K562 (cell line): ENCODE data around the gene BNIP5. TPM values are rescaled to one million over a fixed set of nuclear protein-coding genes. Genes with fewer than 3 reads are reported as not detected.

ENCODE experiments used
- BCOR ChIP-seq: fragments of 450-650 bp; IDR thresholded peaks from 2 replicates; pipeline ENCODE4 v1.6.1; 2016
- BDP1 ChIP-seq: IDR thresholded peaks from 3 replicates; pipeline ENCODE4 v1.6.1; 2011; ENCODE audit not compliant: insufficient read length, insufficient read depth
- BHLHE40 ChIP-seq: IDR thresholded peaks from 2 replicates; pipeline ENCODE4 v1.6.1; 2011; ENCODE audit warnings: low read length, improper control_type of control experiment
- CBFA2T3 ChIP-seq: fragments of 450-650 bp; IDR thresholded peaks from 2 replicates; pipeline ENCODE4 v1.6.1; 2017
- CEBPG ChIP-seq, 3 experiments: fragments of 200-800 bp in 1 of 3; sonication (Bioruptor generic) in 1 of 3; sonication (generic) in 1 of 3; formaldehyde crosslinking in 1 of 3; IDR thresholded peaks in 2 of 3; conservative IDR thresholded peaks in 1 of 3; 2 replicates each; pipeline versions ENCODE4 v1.6.1 to v1.8.0; 2016 to 2022; ENCODE audit warnings: missing compliant biosample characterization in 2 of 3, missing genetic modification characterization in 2 of 3, mild to moderate bottlenecking in 1 of 3, missing genetic modification reagents in 1 of 3
- CREBBP ChIP-seq: IDR thresholded peaks from one replicate; pipeline ENCODE4 v1.6.1; 2012; ENCODE audit warnings: low read depth, mild to moderate bottlenecking, control low read depth, inconsistent platforms, low read length
- CSDE1 ChIP-seq, 2 experiments: fragments of 450-650 bp; IDR thresholded peaks; 2 replicates each; pipeline ENCODE4 v1.6.1; 2016; ENCODE audit warnings: mild to moderate bottlenecking in 1 of 2
- CTBP1 ChIP-seq: fragments of 450-650 bp; IDR thresholded peaks from 2 replicates; pipeline ENCODE4 v1.6.1; 2016; ENCODE audit warnings: borderline replicate concordance
- DACH1 ChIP-seq: fragments of 450-650 bp; IDR thresholded peaks from 2 replicates; pipeline ENCODE4 v1.6.1; 2018; ENCODE audit not compliant: partially characterized antibody
- HDAC3 ChIP-seq: fragments of 450-650 bp; IDR thresholded peaks from 2 replicates; pipeline ENCODE4 v1.6.1; 2018; ENCODE audit warnings: borderline replicate concordance, mild to moderate bottlenecking, moderate library complexity; ENCODE audit not compliant: partially characterized antibody
- HDGF ChIP-seq: fragments of 450-650 bp; IDR thresholded peaks from 2 replicates; pipeline ENCODE4 v1.6.1; 2016
- JUN ChIP-seq, 2 experiments: sonication (generic) in 1 of 2; formaldehyde crosslinking in 1 of 2; IDR thresholded peaks; 2 replicates each; pipeline versions ENCODE4 v1.6.1 to v1.8.0; 2012 to 2022; ENCODE audit warnings: borderline replicate concordance in 2 of 2, mild to moderate bottlenecking in 2 of 2, improper control_type of control experiment in 1 of 2, low read depth in 1 of 2, low read length in 1 of 2, missing genetic modification reagents in 1 of 2
- JUND ChIP-seq, 2 experiments: IDR thresholded peaks; 2 replicates in 1 of 2; 3 replicates in 1 of 2; pipeline ENCODE4 v1.6.1; 2011; ENCODE audit warnings: borderline replicate concordance in 2 of 2, low read depth in 2 of 2, low read length in 2 of 2, improper control_type of control experiment in 1 of 2, missing biosample characterization in 1 of 2, missing genetic modification characterization in 1 of 2, missing genetic modification reagents in 1 of 2
- MTA1 ChIP-seq: fragments of 450-650 bp; IDR thresholded peaks from 2 replicates; pipeline ENCODE4 v1.6.1; 2017; ENCODE audit warnings: borderline replicate concordance
- NR2C2 ChIP-seq, 2 experiments: fragments of 200-800 bp in 1 of 2; sonication (Bioruptor generic) in 1 of 2; sonication (generic) in 1 of 2; formaldehyde crosslinking in 1 of 2; IDR thresholded peaks; 2 replicates each; pipeline versions ENCODE4 v1.6.1 to v1.8.0; 2016 to 2022; ENCODE audit warnings: mild to moderate bottlenecking in 1 of 2, missing compliant biosample characterization in 1 of 2, missing genetic modification characterization in 1 of 2, missing genetic modification reagents in 1 of 2
- PTBP1 ChIP-seq: fragments of 200-400 bp; formaldehyde crosslinking; IDR thresholded peaks from 2 replicates; pipeline ENCODE4 v1.6.1; 2017; ENCODE audit warnings: low read depth, low read length
- RB1 ChIP-seq: fragments of 450-650 bp; IDR thresholded peaks from 2 replicates; pipeline ENCODE4 v1.6.1; 2017; ENCODE audit warnings: low read depth, mild to moderate bottlenecking
- RBBP5 ChIP-seq: fragments of 200-600 bp; sonication (generic); IDR thresholded peaks from 2 replicates; pipeline ENCODE4 v1.6.1; 2012; ENCODE audit warnings: borderline replicate concordance, mild to moderate bottlenecking, low read length, control low read depth, inconsistent platforms; ENCODE audit not compliant: insufficient read depth, poor library complexity, severe bottlenecking
- RBM15 ChIP-seq: fragments of 200-400 bp; formaldehyde crosslinking; IDR thresholded peaks from 2 replicates; pipeline ENCODE4 v1.6.1; 2018; ENCODE audit warnings: mild to moderate bottlenecking, low read length, moderate library complexity; ENCODE audit not compliant: insufficient read depth
- RBM34 ChIP-seq: fragments of 200-400 bp; formaldehyde crosslinking; IDR thresholded peaks from 2 replicates; pipeline ENCODE4 v1.6.1; 2018; ENCODE audit warnings: low read length, borderline replicate concordance; ENCODE audit not compliant: insufficient read depth
- THRAP3 ChIP-seq: fragments of 450-650 bp; IDR thresholded peaks from 2 replicates; pipeline ENCODE4 v1.6.1; 2016; ENCODE audit warnings: mild to moderate bottlenecking, inconsistent platforms, borderline replicate concordance
- ZNF12 ChIP-seq: sonication (generic); formaldehyde crosslinking; IDR thresholded peaks from 2 replicates; pipeline ENCODE4 v1.4.0; 2020; ENCODE audit warnings: mild to moderate bottlenecking, missing genetic modification reagents
- ZNF197 ChIP-seq: fragments of 200-800 bp; sonication (Bioruptor generic); IDR thresholded peaks from 2 replicates; pipeline ENCODE4 v1.6.1; 2016; ENCODE audit warnings: low read depth, missing genetic modification characterization, missing compliant biosample characterization
- polyA plus RNA-seq, 8 experiments: library from polyadenylated mRNA; depleted of rRNA in 4 of 8; stranded (reverse) in 5 of 8; unstranded in 3 of 8; fragments of >200 nt; fragmentation: Nextera tagmentation in 2 of 8; fragmentation: Illumina TruSeq in 1 of 8; extraction: Ambion mirVana in 2 of 8; extraction: Trizol in 1 of 8; gene quantifications; 2 replicates each; pipeline versions ENCODE4 v1.2.1 to v1.2.3, GENCODE V29; 2011 to 2014; ENCODE audit warnings: inconsistent platforms in 1 of 8, missing spikeins in 1 of 8
- total RNA-seq, 7 experiments: library from RNA; depleted of rRNA in 6 of 7; stranded (reverse); fragments of >200 nt in 6 of 7; fragmentation: Illumina TruSeq in 2 of 7; extraction: Trizol in 2 of 7; gene quantifications; 2 replicates each; pipeline versions ENCODE4 v1.2.1 to v1.2.3, GENCODE V29; 2011 to 2021; ENCODE audit warnings: low replicate concordance in 1 of 7
- TF ChIP-seq, protein P1 (sequence below): sonication (generic); formaldehyde crosslinking; IDR thresholded peaks from 2 replicates; pipeline ENCODE4 v1.5.0; 2020; ENCODE audit warnings: missing genetic modification reagents
- TF ChIP-seq, protein P2 (sequence below): sonication (generic); formaldehyde crosslinking; IDR thresholded peaks from 2 replicates; pipeline ENCODE4 v1.8.0; 2022; ENCODE audit warnings: missing genetic modification reagents, mild to moderate bottlenecking, moderate library complexity, borderline replicate concordance
- TF ChIP-seq, protein P3 (sequence below): fragments of 200-800 bp; sonication (Bioruptor generic); IDR thresholded peaks from 2 replicates; pipeline ENCODE4 v1.6.1; 2017; ENCODE audit warnings: missing genetic modification characterization, missing compliant biosample characterization

The BNIP5 gene
- total and polyA plus RNA-seq, 9 of the 15 experiments (the other 6 are each of a cell fraction or from before 2014, with no cell fraction given) = not detected

DNA sequence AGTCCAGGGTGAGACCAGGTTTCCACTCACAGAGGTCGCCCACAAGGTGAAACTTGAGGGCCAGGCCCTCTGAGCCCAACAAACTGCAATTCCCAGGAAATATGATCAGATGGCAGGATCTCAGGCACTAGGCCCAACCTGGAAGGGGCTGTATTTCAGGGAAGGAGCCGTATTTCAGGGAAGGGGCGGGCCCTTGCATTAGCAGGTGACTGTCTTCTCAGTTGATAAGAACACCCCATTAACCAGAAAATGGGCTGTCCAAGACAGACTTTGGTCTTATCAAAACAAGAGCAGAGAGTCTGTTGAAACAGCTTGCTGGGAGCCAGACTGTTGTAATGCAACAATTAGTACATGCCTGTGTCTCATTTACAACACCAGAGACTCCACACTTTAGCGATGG, 10.9 kb upstream of the BNIP5 start (continued):
- TF ChIP-seq CBFA2T3 (peak; percentile 90), JUND (IDR thresholded peaks at IDR 0.05; ENCODE audit: borderline replicate concordance, low read depth, low read length) (peak; percentile 45; the same call in 1 of the 2 replicates), JUND (tag; IDR thresholded peaks at IDR 0.05; ENCODE audit: borderline replicate concordance, low read depth, low read length) (no peak; the same call in 2 of the 3 replicates), RBM34 (no peak), ZNF197 (CRISPR knock-in tag) (no peak), CTBP1 (peak; percentile 74; the same call in 1 of the 2 replicates), DACH1 (peak; percentile 91), CSDE1 (IDR thresholded peaks at IDR 0.05) (no peak), BHLHE40 (peak; percentile 70), CEBPG (CRISPR knock-in tag; IDR thresholded peaks at IDR 0.05) (0 out of 2 replicates have a peak, but pooled peaks have one; percentile 43), CEBPG (tag; conservative IDR thresholded peaks at IDR 0.05 in 1 of 2, IDR thresholded peaks at IDR 0.05 in 1 of 2) (peak; percentile 42 to 68; a peak in 1 of 4 replicates), RBBP5 (no peak), THRAP3 (no peak), HDAC3 (peak; percentile 69), MTA1 (0 out of 2 replicates have a peak, but pooled peaks have one; percentile 30), NR2C2 (CRISPR knock-in tag; IDR thresholded peaks at IDR 0.05) (0 out of 2 replicates have a peak, but pooled peaks have one; percentile 25), NR2C2 (tag; IDR thresholded peaks at IDR 0.05) (no peak), ZNF12 (no peak), PTBP1 (no peak), CREBBP (no peak), RB1 (no peak), BCOR (no peak), RBM15 (no peak), BDP1 (no peak), HDGF (no peak), JUN (IDR thresholded peaks at IDR 0.05; ENCODE audit: borderline replicate concordance, low read depth, low read length) (no peak), JUN (CRISPR knock-in tag; IDR thresholded peaks at IDR 0.05; ENCODE audit: borderline replicate concordance) (no peak)
- TF ChIP-seq, protein P1, sequence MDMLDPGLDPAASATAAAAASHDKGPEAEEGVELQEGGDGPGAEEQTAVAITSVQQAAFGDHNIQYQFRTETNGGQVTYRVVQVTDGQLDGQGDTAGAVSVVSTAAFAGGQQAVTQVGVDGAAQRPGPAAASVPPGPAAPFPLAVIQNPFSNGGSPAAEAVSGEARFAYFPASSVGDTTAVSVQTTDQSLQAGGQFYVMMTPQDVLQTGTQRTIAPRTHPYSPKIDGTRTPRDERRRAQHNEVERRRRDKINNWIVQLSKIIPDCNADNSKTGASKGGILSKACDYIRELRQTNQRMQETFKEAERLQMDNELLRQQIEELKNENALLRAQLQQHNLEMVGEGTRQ (CRISPR knock-in tag) = no peak
- TF ChIP-seq, protein P2, sequence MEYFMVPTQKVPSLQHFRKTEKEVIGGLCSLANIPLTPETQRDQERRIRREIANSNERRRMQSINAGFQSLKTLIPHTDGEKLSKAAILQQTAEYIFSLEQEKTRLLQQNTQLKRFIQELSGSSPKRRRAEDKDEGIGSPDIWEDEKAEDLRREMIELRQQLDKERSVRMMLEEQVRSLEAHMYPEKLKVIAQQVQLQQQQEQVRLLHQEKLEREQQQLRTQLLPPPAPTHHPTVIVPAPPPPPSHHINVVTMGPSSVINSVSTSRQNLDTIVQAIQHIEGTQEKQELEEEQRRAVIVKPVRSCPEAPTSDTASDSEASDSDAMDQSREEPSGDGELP (CRISPR knock-in tag) = peak; percentile 73
- TF ChIP-seq, protein P3, sequence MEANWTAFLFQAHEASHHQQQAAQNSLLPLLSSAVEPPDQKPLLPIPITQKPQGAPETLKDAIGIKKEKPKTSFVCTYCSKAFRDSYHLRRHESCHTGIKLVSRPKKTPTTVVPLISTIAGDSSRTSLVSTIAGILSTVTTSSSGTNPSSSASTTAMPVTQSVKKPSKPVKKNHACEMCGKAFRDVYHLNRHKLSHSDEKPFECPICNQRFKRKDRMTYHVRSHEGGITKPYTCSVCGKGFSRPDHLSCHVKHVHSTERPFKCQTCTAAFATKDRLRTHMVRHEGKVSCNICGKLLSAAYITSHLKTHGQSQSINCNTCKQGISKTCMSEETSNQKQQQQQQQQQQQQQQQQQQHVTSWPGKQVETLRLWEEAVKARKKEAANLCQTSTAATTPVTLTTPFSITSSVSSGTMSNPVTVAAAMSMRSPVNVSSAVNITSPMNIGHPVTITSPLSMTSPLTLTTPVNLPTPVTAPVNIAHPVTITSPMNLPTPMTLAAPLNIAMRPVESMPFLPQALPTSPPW (CRISPR knock-in tag) = 0 out of 2 replicates have a peak, but pooled peaks have one; percentile 35
